DMS153 (cell line): Measurements from ENCODE around the gene ACO1.
"Not testable (repeated sequence)": the region's sequence is repeated elsewhere in the genome, so short reads cannot be mapped to it uniquely, and the experiment has no call there.

Source experiments
- DNase-seq: peaks from one replicate; lab custom pipeline; 2025; lab: John Stamatoyannopoulos, UW

ACO1 gene

GRCh38 chr9:32384364-32385151, at the start of gene ACO1:
TSS of gene ACO1 (plus strand) at chr9:32384643. CDS start at chr9:32405507, 20,864 bp downstream.
- DNase-seq = peak; percentile 67

DNA sequence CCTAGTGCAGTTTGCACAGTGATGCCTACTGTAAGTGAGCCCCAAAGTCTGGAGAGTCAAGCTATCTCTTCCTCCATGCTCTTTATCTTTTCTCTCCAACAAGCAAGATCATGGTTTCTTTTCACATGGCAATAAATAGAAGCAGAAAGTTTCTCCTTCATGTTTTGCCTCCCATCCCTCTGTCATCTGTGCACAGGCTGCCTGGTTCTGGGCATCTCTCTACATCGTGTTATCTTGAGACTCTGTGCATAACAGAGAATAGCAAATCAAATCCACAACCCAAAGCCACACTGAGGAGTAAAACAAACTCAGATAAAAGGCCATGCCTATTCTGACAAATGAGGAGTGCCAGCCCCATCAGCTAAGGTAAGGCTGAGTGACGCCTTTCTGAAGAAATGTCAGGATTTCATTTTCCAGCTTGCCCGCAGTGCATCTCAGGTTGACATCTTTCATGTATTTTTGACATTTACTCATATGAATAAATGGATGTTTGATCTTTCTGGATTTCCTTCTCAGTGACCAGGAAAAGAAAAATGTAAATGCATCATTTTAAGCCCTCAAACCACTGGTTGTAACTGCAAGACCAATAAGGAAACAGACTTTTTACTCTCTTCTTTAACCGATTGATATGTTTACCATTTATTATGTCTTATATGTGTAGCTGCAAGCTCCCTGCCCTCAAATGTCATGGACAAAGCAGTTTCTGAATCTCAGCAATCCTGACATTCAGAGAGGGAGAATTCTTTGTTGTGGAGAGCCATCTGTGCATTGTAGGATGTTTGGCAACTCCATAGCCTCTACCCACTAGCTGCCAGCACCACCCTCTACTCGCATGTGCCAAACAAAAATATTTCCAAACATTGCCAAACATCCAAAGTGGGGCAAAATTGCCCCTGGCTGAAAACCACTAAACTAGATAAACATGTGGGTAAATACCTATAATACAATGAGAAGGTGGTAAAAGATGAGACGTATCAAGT, 49.2 kb upstream of the ACO1 start:
- DNase-seq = no peak

GRCh38 chr9:32339424-32339823, 45.0 kb upstream of the ACO1 start:
- DNase-seq = peak; percentile 16

- DNase-seq = no peak
Observed at GRCh38 chr9:32340361-32340760, 44.1 kb upstream of the ACO1 start.

- DNase-seq = no peak
Observed at GRCh38 chr9:32344551-32345182, 39.8 kb upstream of the ACO1 start.

- DNase-seq = no peak
Observed at GRCh38 chr9:32345243-32345642, 39.2 kb upstream of the ACO1 start.

GRCh38 chr9:32347571-32347970, 36.9 kb upstream of the ACO1 start:
- DNase-seq = no peak

DNA sequence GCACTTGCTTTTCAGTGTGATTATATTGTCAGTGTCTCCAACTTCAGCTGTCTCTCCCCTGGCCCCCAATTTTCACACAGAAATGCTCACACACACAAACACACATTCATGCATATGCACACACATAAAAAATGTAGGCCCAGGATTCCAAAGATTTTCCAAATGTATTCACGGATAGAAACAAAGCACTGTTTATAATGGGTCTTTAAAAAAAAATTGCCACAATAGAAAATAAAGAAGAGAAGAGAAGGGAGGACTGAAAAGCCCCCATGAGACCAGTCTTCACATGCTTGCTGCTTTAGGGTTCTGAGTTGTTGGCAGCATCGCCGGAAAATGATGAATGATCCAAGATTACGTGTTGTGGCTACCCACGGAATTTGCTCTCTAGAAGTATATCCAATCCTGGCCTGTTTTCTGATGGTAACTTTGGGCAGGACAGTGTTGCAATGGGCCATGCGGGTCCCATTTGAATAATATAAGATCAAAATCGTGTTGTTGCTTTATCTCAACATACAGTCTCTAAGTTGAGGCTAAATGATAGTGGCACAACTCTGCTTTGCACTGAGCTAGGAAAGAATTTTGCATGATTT, 36.2 kb upstream of the ACO1 start:
- no peak for DNase-seq

DNA sequence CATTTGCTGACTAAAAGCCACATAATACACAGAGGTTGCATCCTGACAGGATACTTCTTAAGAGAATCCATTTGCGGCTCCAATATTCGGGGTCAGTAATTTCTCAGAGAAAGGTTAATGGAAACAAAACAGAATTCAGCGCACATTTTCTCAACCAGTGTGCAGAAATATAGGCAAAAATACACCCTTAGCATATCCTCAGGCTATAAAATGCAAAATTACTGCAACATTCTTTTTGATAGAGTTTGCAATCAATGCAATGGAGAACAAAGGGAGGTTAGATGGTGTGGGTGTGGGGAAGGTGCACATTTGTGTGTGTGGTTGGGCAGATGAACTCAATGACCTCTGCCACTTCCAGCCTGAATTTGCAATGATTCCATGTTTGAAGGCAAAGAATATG, 35.4 kb upstream of the ACO1 start:
- no peak for DNase-seq

- DNase-seq = peak; percentile 4
Observed at GRCh38 chr9:32350682-32351081, 33.8 kb upstream of the ACO1 start.

GRCh38 chr9:32351845-32352244, 32.6 kb upstream of the ACO1 start:
- no peak for DNase-seq

DNA sequence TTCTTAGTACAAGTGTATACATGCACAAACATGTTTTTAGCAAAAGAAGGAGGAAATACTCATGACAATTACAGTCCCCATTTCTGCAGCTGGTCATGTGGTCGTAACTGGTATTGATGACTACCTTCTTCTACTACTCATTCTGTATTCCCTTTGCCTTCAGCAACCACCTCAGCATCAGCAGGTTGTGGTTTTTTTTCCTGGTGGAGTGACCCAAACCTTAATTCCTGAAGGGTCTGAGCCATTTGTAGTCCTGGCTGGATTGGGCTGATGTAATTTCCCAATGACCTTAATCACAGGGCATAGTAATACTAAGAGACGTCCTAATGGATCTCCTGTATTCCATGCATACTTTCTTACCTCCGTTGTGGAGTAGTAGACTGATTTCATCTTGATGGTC, 31.0 kb upstream of the ACO1 start:
- DNase-seq = not testable (repeated sequence)

GRCh38 chr9:32359452-32359851, 25.0 kb upstream of the ACO1 start:
- no peak for DNase-seq

DNA sequence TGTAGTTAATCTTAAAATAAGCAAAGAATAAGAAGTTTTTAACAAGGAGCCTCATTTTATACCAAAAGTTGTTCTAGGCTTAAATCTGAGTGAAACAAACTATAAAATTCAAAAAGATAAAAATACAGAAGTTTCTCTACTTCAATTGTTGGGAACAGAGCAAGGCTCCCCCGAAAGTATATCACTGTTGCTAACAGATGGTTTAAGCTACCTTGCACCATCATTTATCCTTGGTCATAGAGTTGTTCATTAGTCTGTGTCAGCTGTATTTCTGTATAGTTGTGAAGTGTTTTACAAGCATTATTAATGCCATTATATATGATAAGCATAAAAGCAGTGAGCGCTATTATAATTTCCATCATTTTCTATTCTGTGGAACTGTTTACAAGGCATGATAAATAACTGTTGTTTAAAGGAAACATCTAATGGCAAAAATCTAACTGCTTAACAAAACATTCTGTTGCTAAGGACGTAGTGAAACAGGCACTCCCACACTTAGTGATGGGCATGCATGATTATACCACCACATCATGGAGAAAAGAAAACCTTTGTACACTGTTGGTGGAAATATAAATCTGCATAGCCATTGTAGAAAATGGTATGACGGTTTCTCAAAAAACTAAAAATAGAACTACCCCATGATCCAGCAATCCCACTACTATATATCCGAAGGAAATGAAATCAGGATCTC, 23.3 kb upstream of the ACO1 start:
- no peak for DNase-seq

DNA sequence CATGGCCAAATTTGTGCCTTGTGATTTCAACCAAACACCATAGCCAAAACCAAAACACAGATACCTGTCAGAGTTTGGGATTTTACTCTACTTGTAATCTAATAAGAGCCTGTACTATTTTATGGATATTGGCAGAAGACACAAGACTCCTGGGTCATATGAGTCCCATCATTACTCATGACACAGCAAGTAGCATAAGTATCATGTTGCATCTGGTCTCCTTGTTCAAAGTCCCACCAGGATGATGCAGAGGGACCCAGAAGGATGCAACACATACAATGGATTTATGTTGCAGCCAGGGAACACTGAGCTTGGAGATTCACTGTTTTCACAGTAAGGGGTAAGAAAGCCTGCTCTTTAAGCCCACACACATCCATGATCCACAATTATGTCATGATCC, 13.2 kb upstream of the ACO1 start:
- DNase-seq = no peak

- no peak for DNase-seq
Observed at GRCh38 chr9:32371679-32372078, 12.8 kb upstream of the ACO1 start.

DNA sequence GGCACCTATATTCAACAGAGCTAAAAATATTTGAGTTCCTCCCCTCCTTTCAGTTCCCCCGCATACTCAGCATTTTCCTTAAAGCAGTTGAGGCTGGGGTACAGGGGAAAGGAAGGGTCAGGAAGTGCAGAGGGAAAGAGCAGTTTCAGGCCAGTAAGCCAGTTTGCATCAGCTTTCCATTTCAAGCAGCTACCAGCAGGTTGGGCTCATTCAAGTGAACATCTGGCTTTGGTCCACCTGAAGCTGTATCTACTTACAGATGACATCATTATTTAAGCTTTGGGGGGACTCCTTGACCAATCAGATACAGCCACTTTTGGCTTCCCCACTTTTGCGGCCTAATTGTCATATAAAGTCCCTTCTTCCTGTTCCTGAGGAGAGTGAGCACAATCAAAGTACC, 8.2 kb upstream of the ACO1 start:
- no peak for DNase-seq

DNA sequence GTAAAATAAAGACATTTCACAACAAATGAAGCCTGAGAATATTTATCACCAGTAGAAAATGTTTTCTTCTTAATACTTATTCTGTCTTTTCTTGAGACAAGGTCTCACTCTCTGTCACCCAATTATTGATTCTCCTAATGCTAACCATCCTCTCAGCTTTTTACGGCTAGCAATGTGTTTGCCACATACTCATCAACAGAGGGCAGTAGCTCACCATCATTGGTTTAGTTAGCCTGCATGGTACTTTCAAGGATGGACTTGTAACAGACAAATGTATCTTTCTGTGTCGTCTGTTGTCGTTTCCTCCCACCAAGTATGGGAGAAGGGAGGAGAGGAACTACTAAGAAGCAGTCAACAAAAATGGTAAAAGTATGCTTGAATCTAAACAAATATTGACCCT, 5.9 kb upstream of the ACO1 start:
- DNase-seq = peak; percentile 72

GRCh38 chr9:32378993-32379729, 5.3 kb upstream of the ACO1 start:
- peak; percentile 69 for DNase-seq

DNA sequence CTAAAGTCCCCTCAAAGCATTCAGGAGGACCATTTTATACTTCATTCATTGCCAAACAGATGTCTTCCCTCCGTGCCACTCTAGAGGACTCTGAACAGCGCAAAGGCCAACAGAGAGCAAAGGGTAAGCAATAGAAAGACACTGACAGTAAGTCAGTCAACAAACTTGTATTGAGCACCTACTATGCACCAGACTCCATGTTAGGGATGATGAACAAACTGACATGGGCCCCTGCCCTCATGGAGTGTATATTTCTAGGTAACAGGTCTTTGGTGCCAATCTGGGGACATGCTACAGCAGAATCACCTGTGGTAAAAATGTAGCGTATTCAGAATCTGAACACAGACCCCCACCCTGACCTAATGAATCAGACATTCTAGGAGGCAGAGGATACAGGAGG, 3.5 kb upstream of the ACO1 start:
- no peak for DNase-seq
